Middle frontal gyrus (tissue), 1 donor: Measurements from ENCODE around the gene TMEM215.

Source experiments
- DNase-seq: peaks from one replicate; pipeline ENCODE4 v3.0.0-alpha.2; 2015; ENCODE audit warnings: low spot score; ENCODE audit errors: extremely low spot score

The TMEM215 gene

GRCh38 chr9:32832346-32832745 lies 49.0 kb downstream of the TMEM215 start:
- DNase-seq = peak; percentile 4
